H9 (cell line): ENCODE results near the gene EML1. TPM values are rescaled to one million over a fixed set of nuclear protein-coding genes. Genes with fewer than 3 reads are reported as not detected.

ENCODE experiments used
- DNase-seq: peaks from one replicate; pipeline ENCODE4 v3.0.0-alpha.2; 2017
- H2AFZ ChIP-seq: one replicate; pipeline ENCODE4 v1.6.1; 2013; ENCODE audit warnings: mild to moderate bottlenecking, low read length, control low read depth, moderate library complexity
- H2AK5ac ChIP-seq: 2 replicates; pipeline ENCODE4 v1.6.1; 2013; ENCODE audit warnings: low read length, control low read depth, mixed read lengths; ENCODE audit not compliant: insufficient read length
- H2BK120ac ChIP-seq: one replicate; pipeline ENCODE4 v1.6.1; 2013; ENCODE audit warnings: low read depth, mild to moderate bottlenecking, low read length, control low read depth, inconsistent platforms; ENCODE audit not compliant: poor library complexity, severe bottlenecking
- H2BK12ac ChIP-seq: 2 replicates; pipeline ENCODE4 v1.6.1; 2013; ENCODE audit warnings: low read length, control low read depth, mixed read lengths, low read depth; ENCODE audit not compliant: insufficient read length
- H2BK15ac ChIP-seq: 2 replicates; pipeline ENCODE4 v1.6.1; 2013; ENCODE audit warnings: low read depth, low read length, control low read depth
- H2BK20ac ChIP-seq: one replicate; pipeline ENCODE4 v1.6.1; 2013; ENCODE audit warnings: low read depth, mild to moderate bottlenecking, low read length, control low read depth, inconsistent platforms; ENCODE audit not compliant: poor library complexity, severe bottlenecking
- H2BK5ac ChIP-seq: 2 replicates; pipeline ENCODE4 v1.6.1; 2013; ENCODE audit warnings: low read length, control low read depth, mixed read lengths; ENCODE audit not compliant: insufficient read length
- H3K14ac ChIP-seq: 2 replicates; pipeline ENCODE4 v1.6.1; 2013; ENCODE audit warnings: low read length, control low read depth; ENCODE audit not compliant: insufficient read depth
- H3K18ac ChIP-seq: 2 replicates; pipeline ENCODE4 v1.6.1; 2013; ENCODE audit warnings: low read depth, mild to moderate bottlenecking, mixed read lengths, low read length, control low read depth; ENCODE audit not compliant: insufficient read length
- H3K23ac ChIP-seq: 2 replicates; pipeline ENCODE4 v1.6.1; 2013; ENCODE audit warnings: low read length, control low read depth, mixed read lengths, low read depth; ENCODE audit not compliant: insufficient read length
- H3K23me2 ChIP-seq: 2 replicates; pipeline ENCODE4 v1.6.1; 2013; ENCODE audit warnings: low read depth, mild to moderate bottlenecking, mixed read lengths, low read length, control low read depth; ENCODE audit not compliant: insufficient read length, poor library complexity, severe bottlenecking
- H3K27ac ChIP-seq: 2 replicates; pipeline ENCODE4 v1.5.1; 2013; ENCODE audit warnings: low read length, control low read depth, mixed read lengths, low read depth; ENCODE audit not compliant: insufficient read length
- H3K27me3 ChIP-seq: 2 replicates; pipeline ENCODE4 v1.6.1; 2013; ENCODE audit warnings: low read length, control low read depth, inconsistent platforms; ENCODE audit not compliant: insufficient read depth
- H3K4ac ChIP-seq: 2 replicates; pipeline ENCODE4 v1.6.1; 2013; ENCODE audit warnings: low read depth, mild to moderate bottlenecking, control low read depth, inconsistent platforms, low read length, moderate library complexity
- H3K4me1 ChIP-seq: 2 replicates; pipeline ENCODE4 v1.6.1; 2013; ENCODE audit warnings: low read length, control low read depth, inconsistent platforms; ENCODE audit not compliant: insufficient read depth
- H3K4me2 ChIP-seq: 2 replicates; pipeline ENCODE4 v1.6.1; 2013; ENCODE audit warnings: low read length, control low read depth, mixed read lengths; ENCODE audit not compliant: insufficient read length, insufficient read depth
- H3K56ac ChIP-seq: 2 replicates; pipeline ENCODE4 v1.6.1; 2013; ENCODE audit warnings: low read depth, mild to moderate bottlenecking, mixed read lengths, low read length, control low read depth; ENCODE audit not compliant: insufficient read length
- H3K79me1 ChIP-seq: 2 replicates; pipeline ENCODE4 v1.6.1; 2013; ENCODE audit warnings: low read depth, mild to moderate bottlenecking, moderate library complexity, low read length, control low read depth, inconsistent platforms; ENCODE audit not compliant: insufficient read depth, poor library complexity, severe bottlenecking
- H3K79me2 ChIP-seq: 2 replicates; pipeline ENCODE4 v1.6.1; 2013; ENCODE audit warnings: low read length, control low read depth, inconsistent platforms; ENCODE audit not compliant: insufficient read depth
- H3K9ac ChIP-seq: 2 replicates; pipeline ENCODE4 v1.6.1; 2013; ENCODE audit warnings: low read length, control low read depth, mixed read lengths; ENCODE audit not compliant: insufficient read length; ENCODE audit errors: extremely low read depth
- H3K9me3 ChIP-seq: one replicate; pipeline ENCODE4 v1.6.1; 2013; ENCODE audit warnings: low read depth, low read length, inconsistent platforms; ENCODE audit not compliant: control insufficient read depth
- H3T11ph ChIP-seq: one replicate; pipeline ENCODE4 v1.6.1; 2013; ENCODE audit warnings: mild to moderate bottlenecking, low read length, control low read depth, inconsistent platforms
- H4K20me1 ChIP-seq: one replicate; pipeline ENCODE4 v1.6.1; 2013; ENCODE audit not compliant: control insufficient read depth, insufficient read length, insufficient read depth
- H4K5ac ChIP-seq: 2 replicates; pipeline ENCODE4 v1.6.1; 2013; ENCODE audit warnings: low read depth, mild to moderate bottlenecking, mixed read lengths, low read length, control low read depth; ENCODE audit not compliant: insufficient read length
- H4K8ac ChIP-seq: replicated peaks from 2 replicates; pipeline ENCODE4 v1.6.1; 2013; ENCODE audit warnings: low read length, control low read depth, mixed read lengths, low read depth; ENCODE audit not compliant: insufficient read length
- H4K91ac ChIP-seq: 2 replicates; pipeline ENCODE4 v1.6.1; 2013; ENCODE audit warnings: low read depth, mild to moderate bottlenecking, moderate library complexity, mixed read lengths, low read length, control low read depth; ENCODE audit not compliant: insufficient read length
- H3K27ac Mint-ChIP-seq, 3 experiments: 2 replicates in 2 of 3; 3 replicates in 1 of 3; pipeline ENCODE4 v1.8.0; 2020 to 2021; ENCODE audit warnings: mixed read lengths in 3 of 3, mild to moderate bottlenecking in 1 of 3, moderate library complexity in 1 of 3
- H3K27me3 Mint-ChIP-seq: 2 replicates; pipeline ENCODE4 v1.8.0; 2021; ENCODE audit warnings: low read depth, mild to moderate bottlenecking, moderate library complexity, mixed read lengths
- H3K36me3 Mint-ChIP-seq, 3 experiments: 2 replicates in 2 of 3; 3 replicates in 1 of 3; pipeline ENCODE4 v1.8.0; 2020 to 2021; ENCODE audit warnings: low read depth in 3 of 3, mixed read lengths in 3 of 3; ENCODE audit not compliant: insufficient read depth in 1 of 3
- H3K4me1 Mint-ChIP-seq, 2 experiments: 2 replicates each; pipeline ENCODE4 v1.8.0; 2020; ENCODE audit warnings: mixed read lengths in 2 of 2
- H3K4me3 Mint-ChIP-seq, 2 experiments: 2 replicates in 1 of 2; 3 replicates in 1 of 2; pipeline ENCODE4 v1.8.0; 2020 to 2021; ENCODE audit warnings: mild to moderate bottlenecking in 2 of 2, mixed read lengths in 2 of 2, moderate library complexity in 1 of 2
- H3K9me3 Mint-ChIP-seq, 2 experiments: 2 replicates in 1 of 2; 3 replicates in 1 of 2; pipeline ENCODE4 v1.8.0; 2020; ENCODE audit warnings: mild to moderate bottlenecking in 2 of 2, mixed read lengths in 2 of 2, moderate library complexity in 1 of 2
- CTCF ChIP-seq: fragments of 200-600 bp; sonication (generic); conservative IDR thresholded peaks from 3 replicates; pipeline ENCODE4 v1.8.0; 2021; ENCODE audit warnings: antibody characterized with exemption, mild to moderate bottlenecking
- WGBS: extraction: QIAGEN DNeasy Blood & Tissue Kit; methylation state at CpG from one replicate; pipeline ENCODE4 v1.1.7; 2013; ENCODE audit warnings: missing lambda C conversion rate, low lambda C conversion rate, mixed read lengths; ENCODE audit not compliant: insufficient read length; ENCODE audit errors: extremely low coverage; 5-methylcytosine and 5-hydroxymethylcytosine counted together
- total RNA-seq: library from RNA; stranded (reverse); gene quantifications from 2 replicates; pipeline ENCODE4 v1.2.1, GENCODE V29; 2021

EML1 gene
- total RNA-seq, 1 experiment from 2014 or later: 16.7 TPM

- Histone ChIP-seq H3K27me3 (no peaks in the 10 kb centered on the region), H2BK12ac (no peak overlapping the region), H3K23ac (no peak overlapping the region), H3K18ac (no peak overlapping the region), H3K27ac (no peak overlapping the region), H2AFZ (no peak overlapping the region), H4K5ac (no peak overlapping the region), H3K4ac (no peak overlapping the region), H3K9me3 (peaks cover 5% of the 10 kb centered on the region), H2BK5ac (no peak overlapping the region), H2BK20ac (no peak overlapping the region), H3K23me2 (no peaks in the 10 kb centered on the region), H3K4me1 (peaks cover 2% of the 10 kb centered on the region; the same call in 1 of the 2 replicates), H2BK15ac (no peak overlapping the region), H4K8ac (no peak overlapping the region), H3K79me2 (no peaks in the 10 kb centered on the region), H4K20me1 (no peaks in the 10 kb centered on the region), H4K91ac (no peak overlapping the region), H3K4me2 (no peak overlapping the region), H3K79me1 (no peaks in the 10 kb centered on the region), H3K14ac (no peak overlapping the region), H3K56ac (no peak overlapping the region), H2AK5ac (no peak overlapping the region), H2BK120ac (no peak overlapping the region), H3T11ph (no peak overlapping the region), H3K9ac (no peak overlapping the region)
- H3K27me3 Mint-ChIP-seq: no peaks in the 10 kb centered on the region
- H3K27ac Mint-ChIP-seq: no peak overlapping the region; a peak in 1 of 7 replicates
- no peak for DNase-seq
- no CpG with 5 or more reads among the region's 1 CpG for WGBS
- peaks cover 6 to 12% of the 10 kb centered on the region in 2 experiments for H3K9me3 Mint-ChIP-seq
- H3K36me3 Mint-ChIP-seq: peaks cover 14 to 48% (median 16%) of the 10 kb centered on the region in 3 experiments; a peak in 6 of 7 replicates
- TF ChIP-seq CTCF: no peak
- H3K4me3 Mint-ChIP-seq: no peak overlapping the region
- peaks cover 4 to 6% of the 10 kb centered on the region in 2 experiments; a peak in 3 of 4 replicates for H3K4me1 Mint-ChIP-seq
Observed at GRCh38 chr14:99924379-99924778, 131.2 kb downstream of the EML1 start.
